Liver (tissue), 9 donors: ENCODE results near the gene TOX2. TPM values are rescaled to one million over a fixed set of nuclear protein-coding genes. Genes with fewer than 3 reads are reported as not detected.

ENCODE experiments used
- DNase-seq: peaks from one replicate; pipeline ENCODE4 v3.0.0-alpha.2; 2017; ENCODE audit warnings: low spot score
- H3K27ac ChIP-seq, 2 donors: one replicate each; pipeline ENCODE4 v1.7.0; 2013; ENCODE audit warnings: inconsistent platforms in 2 of 2, low read length in 2 of 2, control low read depth in 1 of 2, low read depth in 1 of 2, mild to moderate bottlenecking in 1 of 2
- H3K27me3 ChIP-seq, 4 donors: one replicate each; pipeline versions ENCODE4 v1.6.1 to v1.7.0; 2013; ENCODE audit warnings: low read length in 3 of 4, inconsistent platforms in 1 of 4, mild to moderate bottlenecking in 1 of 4, moderate library complexity in 1 of 4; ENCODE audit not compliant: control insufficient read depth in 4 of 4, insufficient read depth in 4 of 4
- H3K36me3 ChIP-seq, 4 donors: one replicate each; pipeline versions ENCODE4 v1.6.1 to v1.7.0; 2013; ENCODE audit warnings: low read length in 3 of 4, mild to moderate bottlenecking in 3 of 4, low read depth in 1 of 4, moderate library complexity in 1 of 4; ENCODE audit not compliant: control insufficient read depth in 4 of 4, insufficient read depth in 3 of 4
- H3K4me1 ChIP-seq, 4 donors: one replicate each; pipeline versions ENCODE4 v1.6.1 to v1.7.0; 2013; ENCODE audit warnings: low read length in 3 of 4, mild to moderate bottlenecking in 3 of 4, moderate library complexity in 1 of 4; ENCODE audit not compliant: control insufficient read depth in 4 of 4, insufficient read depth in 4 of 4
- H3K4me3 ChIP-seq, 3 donors: one replicate each; pipeline versions ENCODE4 v1.6.1 to v1.7.0; 2013; ENCODE audit warnings: low read length in 3 of 3, control low read depth in 1 of 3, low read depth in 1 of 3, mild to moderate bottlenecking in 1 of 3
- H3K9ac ChIP-seq, 2 donors: one replicate each; pipeline ENCODE4 v1.7.0; 2013; ENCODE audit warnings: low read length in 2 of 2, mild to moderate bottlenecking in 2 of 2, moderate library complexity in 2 of 2, control low read depth in 1 of 2, low read depth in 1 of 2
- H3K9me3 ChIP-seq, 4 donors: one replicate each; pipeline versions ENCODE4 v1.6.1 to v1.7.0; 2013; ENCODE audit warnings: low read length in 3 of 4; ENCODE audit not compliant: control insufficient read depth in 4 of 4
- EGR1 ChIP-seq, 2 donors: IDR thresholded peaks; 2 replicates each; pipeline ENCODE4 v1.6.1; 2016 to 2018; ENCODE audit warnings: antibody characterized with exemption in 2 of 2, low read depth in 2 of 2
- FOXA1 ChIP-seq: IDR thresholded peaks from 2 replicates; pipeline ENCODE4 v1.6.1; 2016; ENCODE audit warnings: antibody characterized with exemption
- GABPA ChIP-seq, 2 donors: IDR thresholded peaks in 1 of 2; conservative IDR thresholded peaks in 1 of 2; 2 replicates each; pipeline ENCODE4 v1.6.1; 2016; ENCODE audit warnings: antibody characterized with exemption in 2 of 2, mild to moderate bottlenecking in 1 of 2, moderate library complexity in 1 of 2
- HNF4A ChIP-seq, 2 donors: conservative IDR thresholded peaks; 2 replicates each; pipeline ENCODE4 v1.6.1; 2016; ENCODE audit warnings: antibody characterized with exemption in 2 of 2, mild to moderate bottlenecking in 2 of 2
- HNF4G ChIP-seq: IDR thresholded peaks from 2 replicates; pipeline ENCODE4 v1.6.1; 2016; ENCODE audit warnings: antibody characterized with exemption
- JUND ChIP-seq, 2 donors: IDR thresholded peaks; 2 replicates each; pipeline ENCODE4 v1.6.1; 2016; ENCODE audit warnings: antibody characterized with exemption in 2 of 2
- RAD21 ChIP-seq, 2 donors: IDR thresholded peaks; 2 replicates each; pipeline ENCODE4 v1.6.1; 2016; ENCODE audit warnings: antibody characterized with exemption in 2 of 2, mild to moderate bottlenecking in 2 of 2
- RXRA ChIP-seq, 2 donors: IDR thresholded peaks; 2 replicates each; pipeline ENCODE4 v1.6.1; 2017 to 2018; ENCODE audit warnings: antibody characterized with exemption in 2 of 2, mild to moderate bottlenecking in 1 of 2
- TAF1 ChIP-seq: conservative IDR thresholded peaks from 2 replicates; pipeline ENCODE4 v1.6.1; 2016; ENCODE audit warnings: antibody characterized with exemption, mild to moderate bottlenecking
- YY1 ChIP-seq: IDR thresholded peaks from 2 replicates; pipeline ENCODE4 v1.6.1; 2016; ENCODE audit warnings: antibody characterized with exemption, mild to moderate bottlenecking
- WGBS: extraction: QIAGEN DNeasy Blood & Tissue Kit; methylation state at CpG from one replicate; pipeline ENCODE4 v1.1.7; 2013; 5-methylcytosine and 5-hydroxymethylcytosine counted together
- polyA plus RNA-seq, 2 donors: library from polyadenylated mRNA; stranded (reverse) in 1 of 2; unstranded in 1 of 2; fragments of 200-250 nt in 1 of 2; fragments of >200 nt in 1 of 2; fragmentation: Nextera tagmentation in 1 of 2; extraction: Ambion mirVana in 1 of 2; gene quantifications; one replicate each; pipeline versions ENCODE4 v1.2.1 to v1.2.3, GENCODE V29; 2013 to 2015
- total RNA-seq, 2 donors: library from RNA; depleted of rRNA; stranded (reverse); fragments of >200 nt; gene quantifications; one replicate each; pipeline ENCODE4 v1.2.3, GENCODE V29; 2014
- TF ChIP-seq, protein P1 (sequence below): IDR thresholded peaks from 2 replicates; pipeline ENCODE4 v1.6.1; 2016; ENCODE audit warnings: antibody characterized with exemption, mild to moderate bottlenecking
- TF ChIP-seq, protein P2 (sequence below): IDR thresholded peaks from 2 replicates; pipeline ENCODE4 v1.6.1; 2016; ENCODE audit warnings: antibody characterized with exemption
- TF ChIP-seq, protein P3 (sequence below): IDR thresholded peaks from 2 replicates; pipeline ENCODE4 v1.6.1; 2016; ENCODE audit warnings: antibody characterized with exemption
- donor health status: healthy.
- donor health status: healthy.
- donor health status: healthy.
- donor health status: healthy.
- donor health status: healthy.

TOX2 gene
- total and polyA plus RNA-seq, 4 donors = 0.33 to 2.7 (median 1.4) TPM

DNA sequence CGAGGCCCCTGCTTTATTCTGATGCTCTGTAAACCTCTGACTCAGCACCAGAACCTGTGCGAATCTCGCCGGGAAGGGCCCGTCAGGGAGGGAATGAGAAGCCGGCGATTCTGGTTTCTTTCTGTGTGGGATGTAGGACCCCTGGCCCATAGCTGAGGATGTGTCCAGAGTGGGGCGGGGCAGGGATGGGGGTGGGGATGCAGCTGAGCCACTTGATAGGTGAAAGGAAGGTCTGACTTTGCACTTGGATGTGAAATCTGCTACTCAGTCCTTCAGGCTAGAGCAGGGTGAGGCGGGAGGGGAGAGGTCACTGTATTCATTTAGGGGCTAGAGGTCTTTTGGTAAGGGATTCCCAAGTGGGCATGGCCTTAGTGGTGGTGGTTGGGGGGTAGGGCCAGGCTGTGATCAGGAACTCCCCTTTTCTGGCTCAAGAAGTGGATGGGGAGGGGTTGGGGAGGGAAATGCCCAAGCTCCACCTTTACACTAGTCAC lies 2.3 kb downstream of the TOX2 start:
- Histone ChIP-seq H3K4me3 (peak overlapping the region in 1 of 3 donors; percentile 68), H3K9ac (no peak overlapping the region), H3K27me3 (peaks cover 0 to 4% (median 2%) of the 10 kb centered on the region in 4 donors), H3K9me3 (peaks cover 2 to 10% (median 4%) of the 10 kb centered on the region in 4 donors), H3K4me1 (peaks cover 4 to 17% (median 9%) of the 10 kb centered on the region in 4 donors), H3K27ac (no peak overlapping the region), H3K36me3 (no peaks in the 10 kb centered on the region)
- TF ChIP-seq HNF4A (conservative IDR thresholded peaks at IDR 0.05) = no peak
- TF ChIP-seq HNF4G = no peak
- no peak for TF ChIP-seq YY1
- TF ChIP-seq RXRA (IDR thresholded peaks at IDR 0.05) = no peak
- TF ChIP-seq, protein P1, sequence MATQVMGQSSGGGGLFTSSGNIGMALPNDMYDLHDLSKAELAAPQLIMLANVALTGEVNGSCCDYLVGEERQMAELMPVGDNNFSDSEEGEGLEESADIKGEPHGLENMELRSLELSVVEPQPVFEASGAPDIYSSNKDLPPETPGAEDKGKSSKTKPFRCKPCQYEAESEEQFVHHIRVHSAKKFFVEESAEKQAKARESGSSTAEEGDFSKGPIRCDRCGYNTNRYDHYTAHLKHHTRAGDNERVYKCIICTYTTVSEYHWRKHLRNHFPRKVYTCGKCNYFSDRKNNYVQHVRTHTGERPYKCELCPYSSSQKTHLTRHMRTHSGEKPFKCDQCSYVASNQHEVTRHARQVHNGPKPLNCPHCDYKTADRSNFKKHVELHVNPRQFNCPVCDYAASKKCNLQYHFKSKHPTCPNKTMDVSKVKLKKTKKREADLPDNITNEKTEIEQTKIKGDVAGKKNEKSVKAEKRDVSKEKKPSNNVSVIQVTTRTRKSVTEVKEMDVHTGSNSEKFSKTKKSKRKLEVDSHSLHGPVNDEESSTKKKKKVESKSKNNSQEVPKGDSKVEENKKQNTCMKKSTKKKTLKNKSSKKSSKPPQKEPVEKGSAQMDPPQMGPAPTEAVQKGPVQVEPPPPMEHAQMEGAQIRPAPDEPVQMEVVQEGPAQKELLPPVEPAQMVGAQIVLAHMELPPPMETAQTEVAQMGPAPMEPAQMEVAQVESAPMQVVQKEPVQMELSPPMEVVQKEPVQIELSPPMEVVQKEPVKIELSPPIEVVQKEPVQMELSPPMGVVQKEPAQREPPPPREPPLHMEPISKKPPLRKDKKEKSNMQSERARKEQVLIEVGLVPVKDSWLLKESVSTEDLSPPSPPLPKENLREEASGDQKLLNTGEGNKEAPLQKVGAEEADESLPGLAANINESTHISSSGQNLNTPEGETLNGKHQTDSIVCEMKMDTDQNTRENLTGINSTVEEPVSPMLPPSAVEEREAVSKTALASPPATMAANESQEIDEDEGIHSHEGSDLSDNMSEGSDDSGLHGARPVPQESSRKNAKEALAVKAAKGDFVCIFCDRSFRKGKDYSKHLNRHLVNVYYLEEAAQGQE = no peak
- TF ChIP-seq RAD21 (IDR thresholded peaks at IDR 0.05) = no peak
- TF ChIP-seq FOXA1 = no peak
- TF ChIP-seq, protein P2, sequence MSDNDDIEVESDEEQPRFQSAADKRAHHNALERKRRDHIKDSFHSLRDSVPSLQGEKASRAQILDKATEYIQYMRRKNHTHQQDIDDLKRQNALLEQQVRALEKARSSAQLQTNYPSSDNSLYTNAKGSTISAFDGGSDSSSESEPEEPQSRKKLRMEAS = no peak
- TF ChIP-seq JUND (IDR thresholded peaks at IDR 0.05) = no peak
- WGBS = 46% methylated on average over 9 of the region's 9 CpGs
- DNase-seq = no peak

DNA sequence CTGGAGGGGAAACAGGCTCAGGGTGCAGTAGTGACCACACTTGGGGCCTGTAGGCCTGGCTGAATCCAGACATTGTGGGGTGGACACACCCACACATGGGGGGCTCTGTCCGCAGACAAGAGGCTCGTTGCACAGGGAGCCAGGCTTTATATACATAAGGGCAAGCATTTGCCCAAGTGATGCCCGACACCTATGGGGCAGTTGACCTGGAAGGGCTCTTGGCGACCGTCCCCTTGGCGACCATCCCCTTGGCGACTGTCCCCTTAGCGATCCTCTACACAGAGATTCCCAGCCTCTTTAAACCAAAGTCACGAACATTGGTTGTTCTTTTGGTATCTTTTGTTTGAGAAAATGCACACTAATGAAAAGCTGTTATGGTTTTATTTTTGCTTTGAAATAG lies 2.7 kb downstream of the TOX2 start:
- no peaks in the 10 kb centered on the region for H3K36me3 ChIP-seq
- no peak overlapping the region for H3K9ac ChIP-seq
- 86% methylated on average over 9 of the region's 9 CpGs for WGBS
- peaks cover 2 to 9% (median 2%) of the 10 kb centered on the region in 4 donors for H3K9me3 ChIP-seq
- H3K4me1 ChIP-seq = peaks cover 4 to 17% (median 9%) of the 10 kb centered on the region in 4 donors
- DNase-seq = no peak
- H3K27ac ChIP-seq = no peak overlapping the region
- TF ChIP-seq, protein P3, sequence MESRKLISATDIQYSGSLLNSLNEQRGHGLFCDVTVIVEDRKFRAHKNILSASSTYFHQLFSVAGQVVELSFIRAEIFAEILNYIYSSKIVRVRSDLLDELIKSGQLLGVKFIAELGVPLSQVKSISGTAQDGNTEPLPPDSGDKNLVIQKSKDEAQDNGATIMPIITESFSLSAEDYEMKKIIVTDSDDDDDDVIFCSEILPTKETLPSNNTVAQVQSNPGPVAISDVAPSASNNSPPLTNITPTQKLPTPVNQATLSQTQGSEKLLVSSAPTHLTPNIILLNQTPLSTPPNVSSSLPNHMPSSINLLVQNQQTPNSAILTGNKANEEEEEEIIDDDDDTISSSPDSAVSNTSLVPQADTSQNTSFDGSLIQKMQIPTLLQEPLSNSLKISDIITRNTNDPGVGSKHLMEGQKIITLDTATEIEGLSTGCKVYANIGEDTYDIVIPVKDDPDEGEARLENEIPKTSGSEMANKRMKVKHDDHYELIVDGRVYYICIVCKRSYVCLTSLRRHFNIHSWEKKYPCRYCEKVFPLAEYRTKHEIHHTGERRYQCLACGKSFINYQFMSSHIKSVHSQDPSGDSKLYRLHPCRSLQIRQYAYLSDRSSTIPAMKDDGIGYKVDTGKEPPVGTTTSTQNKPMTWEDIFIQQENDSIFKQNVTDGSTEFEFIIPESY = no peak
- TF ChIP-seq EGR1 (IDR thresholded peaks at IDR 0.05; ENCODE audit: low read depth in 2 of 2) = no peak
- no peak for TF ChIP-seq TAF1
- TF ChIP-seq HNF4G = no peak
- no peak for TF ChIP-seq HNF4A (conservative IDR thresholded peaks at IDR 0.05)
- TF ChIP-seq GABPA (IDR thresholded peaks at IDR 0.05 in 1 of 2, conservative IDR thresholded peaks at IDR 0.05 in 1 of 2) = no peak
- TF ChIP-seq YY1 = no peak
- peaks cover 0 to 4% (median 2%) of the 10 kb centered on the region in 4 donors for H3K27me3 ChIP-seq
- no peak overlapping the region for H3K4me3 ChIP-seq
